Airway epithelial cell (primary cell): ENCODE measurements around the gene PDCL2. TPM values are rescaled to one million over a fixed set of nuclear protein-coding genes. Genes with fewer than 3 reads are reported as not detected.

Experiments used
- total RNA-seq: library from RNA; depleted of rRNA; stranded (reverse); fragments of >200 nt; gene quantifications from 2 replicates; pipeline ENCODE4 v1.2.3, GENCODE V29; 2015

The PDCL2 gene
- total RNA-seq: not detected in 2 replicates

DNA sequence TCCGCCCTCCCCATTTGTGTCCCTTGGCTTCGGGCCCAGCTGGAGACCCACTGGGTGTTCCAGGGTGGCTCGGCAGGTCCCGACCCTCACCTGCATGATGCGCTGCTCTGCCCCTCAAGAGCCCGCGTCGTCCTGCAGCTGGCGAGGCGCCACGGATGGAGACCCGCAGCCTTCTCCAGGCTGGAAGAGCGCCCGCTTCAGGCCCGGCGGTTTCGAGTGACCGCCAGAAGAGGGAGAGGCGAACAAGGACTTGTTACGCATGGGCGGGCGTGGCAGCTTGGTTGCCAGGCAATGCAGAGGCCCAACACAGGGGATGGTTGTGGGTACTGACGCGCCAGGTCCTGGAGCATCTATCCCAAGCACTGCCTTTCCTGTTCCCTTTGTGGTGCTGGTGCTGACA lies at the start of gene PDCL2:
PDCL2 (minus strand) TSS at position 232 of the 400 bp plus-strand sequence; CDS start at position 96, 136 bp downstream.

DNA sequence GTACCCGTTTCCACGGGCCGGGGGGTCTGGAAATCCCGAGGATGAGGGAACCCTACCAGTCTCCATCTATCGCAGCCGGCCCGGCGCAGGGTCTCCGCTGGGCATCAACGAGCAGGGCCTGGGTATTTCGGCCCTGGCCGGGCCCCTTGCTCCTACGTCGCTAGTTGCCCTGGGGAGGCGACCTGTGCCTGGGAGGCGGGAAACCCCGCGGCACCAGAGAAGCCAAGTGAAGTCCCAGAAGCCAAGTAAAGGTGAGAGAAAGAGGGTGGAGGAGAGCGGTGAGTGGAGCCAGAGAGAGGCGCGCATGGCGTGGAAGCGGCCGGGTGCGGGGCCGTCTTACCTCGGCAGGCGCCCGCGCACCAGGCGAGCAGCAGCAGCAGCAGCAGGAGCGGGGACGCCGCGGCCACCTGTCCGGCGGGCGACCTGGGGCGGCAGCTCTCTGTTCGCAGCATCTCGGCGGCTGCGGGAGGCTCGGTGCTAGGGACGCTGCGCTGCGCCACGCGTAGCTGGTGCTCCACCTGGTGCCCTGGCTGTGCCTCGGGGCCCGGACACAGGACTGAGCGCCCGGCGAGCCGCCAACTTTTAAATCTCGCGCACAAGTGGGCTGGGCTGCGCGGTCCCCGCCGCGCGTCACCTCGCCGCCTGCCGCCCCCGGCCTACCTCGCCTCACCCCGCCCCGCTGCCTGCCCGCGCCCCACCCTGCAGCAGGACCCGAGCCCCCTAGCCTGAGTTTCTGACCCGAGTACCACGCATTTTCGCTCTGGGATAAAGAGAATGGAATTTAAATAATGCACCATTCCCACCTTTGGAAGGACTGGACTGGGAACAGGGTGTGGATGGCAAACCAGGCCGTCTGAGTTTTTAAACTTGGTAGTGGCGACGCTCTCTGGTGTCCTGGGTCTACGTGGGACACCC lies 44.0 kb upstream of the PDCL2 start, which contains the start of gene NMU:
NMU (minus strand) TSS at position 558 of the 915 bp plus-strand sequence; CDS start at position 452, 106 bp downstream.

DNA sequence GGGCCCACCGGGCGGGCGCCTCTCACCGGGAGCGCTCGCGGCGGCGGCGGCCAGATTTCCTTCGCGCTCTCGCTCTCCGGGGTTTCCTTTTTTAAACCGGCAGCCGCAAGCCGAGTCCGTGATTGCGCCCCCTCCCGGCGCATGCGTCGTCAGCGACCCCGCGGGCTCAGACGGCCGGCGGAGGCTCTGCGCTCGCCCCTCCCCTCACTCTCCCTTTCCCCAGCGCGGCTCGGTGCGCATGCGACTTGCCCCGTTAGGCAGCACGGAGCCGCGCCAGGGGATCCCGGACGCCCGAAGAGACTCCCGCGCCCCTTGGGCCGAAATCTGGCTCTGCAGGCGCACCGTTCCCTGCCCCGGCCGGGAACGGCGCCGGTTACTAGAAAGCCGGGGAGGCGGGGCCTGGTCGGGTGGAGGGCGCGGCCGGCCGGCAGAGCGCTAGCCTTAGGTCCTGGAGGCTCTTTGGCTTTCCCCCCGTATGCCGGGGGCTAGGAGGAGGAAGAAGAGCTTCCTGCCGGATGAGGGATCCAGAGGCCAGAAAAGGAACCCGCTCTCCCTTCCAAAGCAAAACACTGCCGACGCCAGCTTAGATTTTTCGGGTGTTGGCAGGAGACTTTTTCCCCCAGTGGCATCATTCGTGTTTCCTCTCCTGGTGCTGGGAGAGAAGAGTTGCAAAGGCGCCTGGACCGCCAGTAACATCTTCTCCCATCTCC lies 45.1 kb downstream of the PDCL2 start, which contains the start of gene CLOCK:
CLOCK (minus strand) TSS at position 154 of the 710 bp plus-strand sequence. CDS start 64,124 bp downstream, outside the sequence.

Other genes starting within 250 kb of the PDCL2 start
- 10.0 and 10.3 TPM in 2 replicates for gene SRD5A3, start 246.0 kb downstream of the PDCL2 start, total RNA-seq
- gene TMEM165, start 196.3 kb downstream of the PDCL2 start, total RNA-seq: 93.6 and 117 TPM in 2 replicates
- 19.2 and 24.8 TPM in 2 replicates for gene CLOCK, start 45.3 kb downstream of the PDCL2 start, total RNA-seq
- 28.1 and 29.0 TPM in 2 replicates for gene NMU, start 44.1 kb upstream of the PDCL2 start, total RNA-seq
- gene EXOC1L, start 227.5 kb upstream of the PDCL2 start, total RNA-seq: not detected in 2 replicates